Measurements from ENCODE around the gene AGPAT3.

- TF ChIP-seq MYNN (tag by site-specific recombination; IDR thresholded peaks at IDR 0.05; ENCODE audit: borderline replicate concordance) (no peak), SP2 (tag by site-specific recombination; IDR thresholded peaks at IDR 0.05) (no peak), TSHZ1 (tag by site-specific recombination; IDR thresholded peaks at IDR 0.05; ENCODE audit: borderline replicate concordance) (no peak), RBAK (tag by site-specific recombination; IDR thresholded peaks at IDR 0.05) (no peak), KLF16 (tag by site-specific recombination; IDR thresholded peaks at IDR 0.05) (no peak), SCRT2 (tag by site-specific recombination; IDR thresholded peaks at IDR 0.05) (no peak), ZNF561 (tag by site-specific recombination; IDR thresholded peaks at IDR 0.05; ENCODE audit: borderline replicate concordance) (no peak), BCL11A (tag by site-specific recombination; IDR thresholded peaks at IDR 0.05; ENCODE audit: low read depth) (no peak), HOXD13 (CRISPR knock-in tag; IDR thresholded peaks at IDR 0.05; ENCODE audit: borderline replicate concordance) (no peak)
- TF ChIP-seq, protein P1, sequence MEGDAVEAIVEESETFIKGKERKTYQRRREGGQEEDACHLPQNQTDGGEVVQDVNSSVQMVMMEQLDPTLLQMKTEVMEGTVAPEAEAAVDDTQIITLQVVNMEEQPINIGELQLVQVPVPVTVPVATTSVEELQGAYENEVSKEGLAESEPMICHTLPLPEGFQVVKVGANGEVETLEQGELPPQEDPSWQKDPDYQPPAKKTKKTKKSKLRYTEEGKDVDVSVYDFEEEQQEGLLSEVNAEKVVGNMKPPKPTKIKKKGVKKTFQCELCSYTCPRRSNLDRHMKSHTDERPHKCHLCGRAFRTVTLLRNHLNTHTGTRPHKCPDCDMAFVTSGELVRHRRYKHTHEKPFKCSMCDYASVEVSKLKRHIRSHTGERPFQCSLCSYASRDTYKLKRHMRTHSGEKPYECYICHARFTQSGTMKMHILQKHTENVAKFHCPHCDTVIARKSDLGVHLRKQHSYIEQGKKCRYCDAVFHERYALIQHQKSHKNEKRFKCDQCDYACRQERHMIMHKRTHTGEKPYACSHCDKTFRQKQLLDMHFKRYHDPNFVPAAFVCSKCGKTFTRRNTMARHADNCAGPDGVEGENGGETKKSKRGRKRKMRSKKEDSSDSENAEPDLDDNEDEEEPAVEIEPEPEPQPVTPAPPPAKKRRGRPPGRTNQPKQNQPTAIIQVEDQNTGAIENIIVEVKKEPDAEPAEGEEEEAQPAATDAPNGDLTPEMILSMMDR (tag by site-specific recombination; IDR thresholded peaks at IDR 0.05) = no peak
Measured at GRCh38 chr21:43919871-43920801, 55.1 kb downstream of the AGPAT3 start.
